Activated CD4-positive, alpha-beta T cell treated with anti-CD3 and anti-CD28 coated beads, Interleukin-2, amount 50 U/mL, for 4 hours (primary cell): ENCODE measurements around the gene MYL9.
A peak's percentile ranks its signal among the peaks of the same experiment; 100 is the strongest.

ENCODE experiments used
- DNase-seq, 2 experiments: peaks; one replicate each; pipeline ENCODE4 v3.0.0-alpha.2; 2020

MYL9 gene

GRCh38 chr20:36585410-36586125 lies 44.2 kb downstream of the MYL9 start:
- DNase-seq, result no peak

- DNase-seq, result no peak
These were observed 46.2 kb downstream of the MYL9 start for GRCh38 chr20:36587388-36588070.

GRCh38 chr20:36591281-36591680 lies 50.0 kb downstream of the MYL9 start:
- DNase-seq, result no peak

GRCh38 chr20:36591854-36592641 lies 50.7 kb downstream of the MYL9 start:
- peak; percentile 59 to 68 for DNase-seq

GRCh38 chr20:36593347-36593929 lies 52.1 kb downstream of the MYL9 start:
- no peak for DNase-seq

DNA sequence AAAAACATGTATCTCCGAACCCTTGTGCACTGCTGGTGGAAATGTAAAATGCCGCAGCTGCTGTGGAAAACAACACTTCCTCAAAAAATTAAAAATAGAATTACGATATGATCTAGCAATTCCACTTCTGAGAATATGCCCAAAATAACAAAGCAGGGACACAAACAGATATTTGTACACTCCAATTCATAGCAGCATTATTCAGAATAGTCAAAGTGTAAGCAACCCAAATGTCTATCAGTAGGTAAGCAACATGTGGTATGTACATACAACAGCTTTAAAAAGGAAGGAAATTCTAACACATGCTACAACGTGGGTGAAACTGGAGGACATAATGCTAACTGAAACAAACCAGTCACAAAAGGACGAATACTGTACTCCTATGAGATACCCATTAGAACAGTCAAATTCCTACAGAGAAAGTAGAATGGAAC lies 58.6 kb downstream of the MYL9 start:
- no peak for DNase-seq
